SK-N-MC (cell line): ENCODE measurements around the gene RAC2.

ENCODE experiments used
- DNase-seq: peaks from one replicate; pipeline ENCODE4 v3.0.0-alpha.2; 2011; ENCODE audit warnings: low read depth, low spot score
- H3K27ac ChIP-seq: fragments of 200-600 bp; sonication (generic); 2 replicates; pipeline ENCODE4 v1.5.1; 2016; ENCODE audit warnings: mixed run types
- H3K36me3 ChIP-seq: fragments of 200-600 bp; sonication (generic); 2 replicates; pipeline ENCODE4 v1.6.1; 2017; ENCODE audit warnings: antibody characterized with exemption, low read length, mixed read lengths; ENCODE audit not compliant: insufficient read depth
- H3K4me3 ChIP-seq: fragments of 200-600 bp; sonication (generic); 2 replicates; pipeline ENCODE4 v1.5.1; 2016
- H3K9ac ChIP-seq: fragments of 200-600 bp; sonication (generic); 2 replicates; pipeline ENCODE4 v1.8.0; 2017; ENCODE audit warnings: mixed run types, mixed read lengths; ENCODE audit not compliant: insufficient read length
- H3K9me3 ChIP-seq: fragments of 200-600 bp; sonication (generic); 2 replicates; pipeline ENCODE4 v1.6.1; 2017; ENCODE audit warnings: low read depth, mild to moderate bottlenecking, antibody characterized with exemption, low read length, moderate library complexity, mixed read lengths
- EZH2 ChIP-seq: fragments of 200-600 bp; sonication (generic); IDR thresholded peaks from one replicate; pipeline ENCODE4 v1.6.1; 2017; ENCODE audit warnings: antibody characterized with exemption
- FOXP2 ChIP-seq: optimal IDR thresholded peaks from 2 replicates; pipeline ENCODE3; 2011; ENCODE audit warnings: mild to moderate bottlenecking, moderate library complexity; ENCODE audit not compliant: insufficient read depth; ENCODE audit errors: extremely low read length, control extremely low read depth
- POLR2AphosphoS5 ChIP-seq: IDR thresholded peaks from 2 replicates; pipeline ENCODE4 v1.6.1; 2012; ENCODE audit warnings: mild to moderate bottlenecking, low read depth, low read length, borderline replicate concordance

The RAC2 gene

DNA sequence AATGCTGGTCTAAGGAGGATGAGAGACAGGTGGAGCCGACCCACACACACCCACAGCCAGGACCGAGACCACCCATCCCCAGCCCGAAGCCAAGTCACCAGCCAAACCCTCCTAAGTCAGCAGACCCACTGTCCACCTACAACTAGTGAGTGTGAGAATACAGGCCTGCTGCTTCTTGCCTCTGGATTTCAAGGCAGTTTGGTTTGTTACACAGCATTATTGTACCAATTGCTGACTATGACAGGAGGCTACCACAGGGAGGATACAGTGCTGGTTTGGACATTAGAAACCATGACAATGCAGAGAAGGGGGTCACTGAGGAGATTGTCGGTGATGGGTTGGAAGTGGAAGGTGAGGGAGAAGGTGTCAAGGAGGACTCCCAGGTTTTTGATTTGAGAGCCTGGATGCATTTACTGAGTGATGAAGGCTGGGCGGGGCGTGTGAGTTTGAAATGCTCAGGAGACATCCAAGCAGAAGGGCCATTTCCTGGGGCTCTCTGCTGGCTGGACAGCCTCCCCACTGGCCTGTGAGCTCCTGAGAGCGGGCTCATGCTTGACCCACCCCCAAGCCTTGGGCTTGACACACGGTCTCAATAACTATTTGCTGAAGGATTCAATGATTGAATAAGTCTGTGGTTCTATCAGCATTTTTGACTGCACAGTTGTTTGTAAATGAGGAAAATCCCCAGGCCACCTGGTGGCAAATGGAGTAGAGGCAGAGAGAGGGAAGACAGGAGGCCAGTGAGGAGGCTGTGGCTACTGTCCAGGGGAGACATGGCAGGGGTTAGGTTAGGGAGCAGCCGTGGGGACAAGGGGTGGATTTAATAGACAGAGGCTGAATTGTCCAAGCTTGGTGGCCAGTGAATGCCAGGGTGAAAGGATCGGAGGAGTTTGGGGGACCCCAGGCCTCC lies 22.4 kb downstream of the RAC2 start:
- Histone ChIP-seq H3K9me3 (no peaks in the 10 kb centered on the region), H3K4me3 (no peak overlapping the region), H3K36me3 (no peaks in the 10 kb centered on the region), H3K9ac (no peak overlapping the region), H3K27ac (no peak overlapping the region)
- no peak for TF ChIP-seq FOXP2
- TF ChIP-seq EZH2: no peak
- no peak for TF ChIP-seq POLR2AphosphoS5
- no peak for DNase-seq

DNA sequence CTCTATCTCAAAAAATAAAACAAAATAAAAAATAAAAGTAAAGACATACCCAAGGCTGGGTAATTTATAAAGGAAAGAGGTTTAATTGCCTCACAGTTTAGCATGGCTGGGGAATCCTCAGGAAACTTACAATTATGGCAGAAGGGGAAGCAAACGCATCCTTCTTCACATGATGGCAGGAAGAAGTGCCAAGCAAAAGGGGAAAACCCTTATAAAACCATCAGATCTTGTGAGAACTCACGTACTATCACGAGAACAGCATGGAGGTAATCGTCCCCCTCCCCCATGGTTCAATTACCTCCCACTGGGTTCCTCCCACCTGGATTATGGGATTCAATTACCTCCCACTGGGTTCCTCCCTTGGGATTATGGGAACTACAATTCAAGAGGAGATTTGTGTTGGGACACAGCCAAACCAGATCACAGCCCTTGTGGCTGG lies 23.5 kb downstream of the RAC2 start:
- H3K4me3 ChIP-seq: no peak overlapping the region
- H3K9me3 ChIP-seq: no peaks in the 10 kb centered on the region
- no peaks in the 10 kb centered on the region for H3K36me3 ChIP-seq
- TF ChIP-seq POLR2AphosphoS5 (no peak), FOXP2 (no peak), EZH2 (no peak)
- H3K27ac ChIP-seq: no peak overlapping the region
- no peak overlapping the region for H3K9ac ChIP-seq
- DNase-seq: no peak

DNA sequence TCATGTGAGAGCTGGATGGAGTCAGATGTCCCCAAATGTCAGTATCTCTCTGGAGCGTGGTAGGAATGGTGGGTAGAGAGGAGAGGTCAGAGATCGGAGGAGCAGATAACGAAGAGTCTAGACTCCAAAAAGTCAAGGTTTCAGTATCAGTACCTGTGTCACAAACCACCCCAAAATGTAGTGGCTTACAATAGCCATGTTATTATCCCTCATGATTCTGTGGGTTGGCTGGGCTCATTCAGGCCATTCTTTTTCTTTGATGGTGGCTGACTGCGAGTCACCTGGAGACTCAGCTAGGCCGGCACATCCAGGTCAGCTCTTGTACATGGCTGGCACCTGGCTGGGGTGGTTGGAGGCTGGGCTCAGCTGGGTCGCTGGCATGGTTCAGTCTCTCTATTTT lies 24.5 kb downstream of the RAC2 start:
- Histone ChIP-seq H3K4me3 (no peak overlapping the region), H3K9me3 (no peaks in the 10 kb centered on the region), H3K9ac (no peak overlapping the region), H3K36me3 (no peaks in the 10 kb centered on the region), H3K27ac (no peak overlapping the region)
- TF ChIP-seq FOXP2: no peak
- TF ChIP-seq EZH2: no peak
- no peak for TF ChIP-seq POLR2AphosphoS5
- no peak for DNase-seq

DNA sequence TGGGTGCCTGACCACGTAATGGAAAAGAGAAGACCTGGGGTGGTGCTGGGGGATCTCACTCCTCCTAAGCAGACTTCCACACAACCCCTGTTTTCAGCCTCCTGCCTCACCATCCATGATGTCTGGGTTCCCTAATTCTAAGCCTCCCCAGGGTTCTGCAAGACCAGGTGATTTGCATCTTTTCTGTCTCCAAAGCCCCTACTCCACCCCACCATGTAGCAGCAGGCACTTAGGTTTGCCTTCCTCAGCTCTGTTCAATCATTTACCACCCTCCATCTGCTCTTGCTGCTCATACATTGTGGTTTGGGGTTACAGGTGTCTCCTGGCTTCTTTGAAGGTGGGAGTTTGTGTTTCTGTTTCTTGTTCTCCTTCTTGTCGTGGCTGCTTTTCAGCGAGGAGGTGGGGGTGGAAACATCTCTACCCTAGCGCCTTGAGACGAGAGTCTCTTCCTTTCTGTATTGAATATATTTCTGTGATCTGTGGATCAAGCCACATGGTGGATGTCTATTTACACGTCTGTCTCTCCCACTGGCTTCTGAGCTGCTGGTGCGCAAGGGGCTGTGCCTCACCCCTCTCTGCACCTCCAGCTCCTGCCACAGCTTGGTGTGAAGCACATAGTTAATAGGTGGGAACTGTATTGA lies 25.2 kb downstream of the RAC2 start:
- H3K9ac ChIP-seq: no peak overlapping the region
- TF ChIP-seq EZH2: no peak
- TF ChIP-seq POLR2AphosphoS5: no peak
- TF ChIP-seq FOXP2: no peak
- no peaks in the 10 kb centered on the region for H3K36me3 ChIP-seq
- no peak overlapping the region for H3K27ac ChIP-seq
- no peaks in the 10 kb centered on the region for H3K9me3 ChIP-seq
- no peak for DNase-seq
- no peak overlapping the region for H3K4me3 ChIP-seq

DNA sequence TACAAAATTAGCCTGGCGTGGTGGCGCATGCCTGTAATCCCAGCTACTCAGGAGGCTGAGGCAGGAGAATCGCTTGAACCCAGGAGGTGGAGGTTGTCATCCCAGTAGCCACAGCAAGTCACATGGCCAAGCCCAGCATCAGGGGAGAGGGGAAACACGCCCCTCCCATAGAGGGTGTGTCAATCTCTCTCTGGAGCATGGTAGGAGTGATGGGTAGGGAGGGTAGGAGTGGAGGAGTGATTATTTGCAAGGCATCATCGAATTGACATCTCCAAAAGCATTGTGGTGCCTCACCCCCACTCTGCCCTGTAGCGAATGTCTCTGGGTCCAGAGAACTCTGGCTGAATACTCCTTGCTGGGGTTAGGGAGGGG lies 25.7 kb downstream of the RAC2 start:
- no peaks in the 10 kb centered on the region for H3K36me3 ChIP-seq
- H3K4me3 ChIP-seq: no peak overlapping the region
- H3K27ac ChIP-seq: no peak overlapping the region
- H3K9ac ChIP-seq: no peak overlapping the region
- DNase-seq: no peak
- no peak for TF ChIP-seq FOXP2
- TF ChIP-seq POLR2AphosphoS5: no peak
- TF ChIP-seq EZH2: no peak
- H3K9me3 ChIP-seq: no peaks in the 10 kb centered on the region

DNA sequence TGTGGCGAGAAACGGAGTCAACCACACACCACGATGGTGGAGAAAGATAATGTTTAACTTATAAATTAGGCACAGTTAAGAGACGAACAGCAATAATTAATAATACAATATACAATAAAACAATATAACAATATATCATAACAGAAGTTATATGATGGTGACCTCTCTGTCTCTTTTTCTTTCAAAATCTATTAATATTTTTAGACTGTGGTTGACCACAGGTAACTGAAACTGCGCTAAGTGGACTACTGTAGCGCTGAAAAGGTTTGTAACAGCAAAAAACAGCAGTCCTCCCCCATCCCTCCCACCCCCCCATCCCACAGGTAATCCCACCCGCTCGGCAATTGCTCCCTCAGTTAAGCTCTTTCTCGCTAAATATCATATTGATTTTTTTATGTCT lies 28.2 kb downstream of the RAC2 start:
- no peak for TF ChIP-seq FOXP2
- Histone ChIP-seq H3K4me3 (no peak overlapping the region), H3K9me3 (no peaks in the 10 kb centered on the region), H3K27ac (no peak overlapping the region), H3K9ac (no peak overlapping the region), H3K36me3 (no peaks in the 10 kb centered on the region)
- no peak for DNase-seq

DNA sequence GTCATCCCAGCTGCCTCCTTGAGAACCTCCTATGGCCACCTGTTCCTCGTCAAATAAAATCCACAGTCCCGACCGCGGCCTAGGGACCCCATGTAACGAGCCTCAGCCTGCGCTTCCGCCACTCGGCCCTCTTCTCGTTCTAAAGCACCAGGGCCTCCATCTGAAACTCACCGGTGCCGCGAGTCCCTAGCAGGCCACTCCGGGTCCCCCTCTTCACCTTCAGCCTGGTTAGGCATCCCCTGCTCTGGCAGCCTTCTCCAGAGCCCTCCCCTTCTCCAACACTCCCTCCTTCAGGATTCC lies 29.4 kb downstream of the RAC2 start:
- H3K4me3 ChIP-seq: no peak overlapping the region
- no peak for TF ChIP-seq FOXP2
- no peak for TF ChIP-seq POLR2AphosphoS5
- no peak for TF ChIP-seq EZH2
- DNase-seq: no peak
- no peak overlapping the region for H3K27ac ChIP-seq
- no peak overlapping the region for H3K9ac ChIP-seq
- no peaks in the 10 kb centered on the region for H3K36me3 ChIP-seq
- no peaks in the 10 kb centered on the region for H3K9me3 ChIP-seq

DNA sequence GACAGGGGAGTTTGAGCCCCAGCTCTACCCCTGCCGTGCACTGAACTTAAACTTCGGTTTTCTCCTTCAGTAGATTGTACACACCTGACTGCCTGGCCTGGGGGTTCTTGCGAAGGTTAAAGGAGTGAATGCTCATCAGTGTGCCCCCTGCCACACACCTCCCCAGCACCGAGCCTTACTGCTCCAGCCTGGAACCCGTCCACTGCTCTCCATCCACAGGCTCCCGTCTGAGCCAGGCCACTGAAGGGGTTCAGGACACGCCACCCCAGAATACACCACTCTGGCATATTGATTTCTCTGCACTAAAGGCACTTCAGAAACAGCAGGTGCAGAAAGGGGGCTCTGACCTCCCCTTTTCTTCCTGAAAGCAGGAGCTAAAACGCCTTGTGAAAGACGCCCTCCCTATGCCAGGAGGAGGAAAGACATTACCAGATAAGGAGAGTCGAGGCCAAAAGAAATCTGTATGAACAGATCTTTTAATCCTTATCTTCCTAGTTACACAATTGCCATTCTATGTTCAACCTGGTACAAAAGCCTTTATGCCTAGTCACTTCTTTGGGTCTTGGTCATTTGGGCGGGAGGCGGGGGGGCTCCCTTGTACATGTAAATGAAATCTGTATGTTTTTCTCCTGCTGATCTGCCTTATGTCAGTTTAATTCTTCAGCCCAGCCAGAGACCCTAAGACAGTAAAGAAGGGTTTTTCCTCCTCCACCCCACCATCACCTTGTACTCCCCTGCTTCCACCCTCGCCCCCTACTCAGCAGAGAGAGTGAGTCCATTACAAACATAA lies 29.9 kb downstream of the RAC2 start:
- H3K36me3 ChIP-seq: no peaks in the 10 kb centered on the region
- TF ChIP-seq EZH2 (no peak), POLR2AphosphoS5 (no peak), FOXP2 (no peak)
- DNase-seq: no peak
- H3K27ac ChIP-seq: no peak overlapping the region
- H3K4me3 ChIP-seq: no peak overlapping the region
- no peaks in the 10 kb centered on the region for H3K9me3 ChIP-seq
- H3K9ac ChIP-seq: no peak overlapping the region
